ENCODE results near the gene TAF4.

Gene TAF4

DNA sequence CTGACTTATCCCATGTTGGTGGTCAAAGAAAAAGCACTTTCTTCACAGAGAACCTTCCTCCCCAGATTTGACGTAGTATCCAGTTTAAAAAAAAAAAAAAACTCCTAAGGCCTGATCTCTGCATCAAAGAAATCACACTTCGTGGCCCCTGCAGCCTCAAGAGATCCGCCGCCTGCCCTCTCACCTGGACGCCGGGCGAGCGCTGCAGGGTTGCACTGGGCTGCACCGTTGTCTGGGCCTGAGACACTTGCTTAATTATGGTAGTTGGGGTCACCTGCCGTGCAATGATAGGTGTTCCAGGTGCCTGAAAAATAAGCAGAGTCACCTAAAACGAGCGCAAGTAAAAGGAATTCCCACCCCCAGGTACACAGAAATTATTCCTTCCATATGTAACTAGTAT, 53.0 kb downstream of the TAF4 start:
- Mint-ChIP-seq H3K27me3 (no peaks in the 10 kb centered on the region), H3K4me1 (peaks cover 20% of the 10 kb centered on the region), H3K9me3 (no peaks in the 10 kb centered on the region), H3K4me3 (no peak overlapping the region), H3K27ac (no peak overlapping the region)
- no peak for DNase-seq
- ATAC-seq, result no peak

GRCh38 chr20:62011938-62012534, 53.6 kb downstream of the TAF4 start:
- Mint-ChIP-seq H3K4me1 (peaks cover 20% of the 10 kb centered on the region), H3K4me3 (no peak overlapping the region), H3K27me3 (no peaks in the 10 kb centered on the region), H3K27ac (peak overlapping the region in 1 of 2 donors; percentile 27), H3K9me3 (no peaks in the 10 kb centered on the region)
- no peak for ATAC-seq
- DNase-seq, result no peak

DNA sequence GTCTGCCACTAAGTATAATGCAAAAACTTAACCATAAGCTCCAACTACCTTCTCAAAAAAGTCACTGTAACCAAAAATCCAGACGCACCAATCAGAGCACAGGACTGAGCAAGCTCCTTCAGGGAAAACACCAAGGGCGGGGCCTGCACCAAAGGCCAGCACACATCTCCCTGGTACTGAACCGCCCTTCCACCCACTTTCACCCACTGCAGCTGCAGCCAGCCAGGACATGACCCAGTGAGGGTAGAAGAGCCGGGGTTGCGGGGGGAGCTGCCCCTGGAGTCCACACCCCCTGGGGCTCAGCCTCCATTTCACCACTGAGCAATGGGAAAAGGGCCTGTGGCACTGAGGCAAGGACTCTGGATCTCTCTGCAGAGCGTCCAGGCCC, 54.3 kb downstream of the TAF4 start:
- Mint-ChIP-seq H3K4me1 (peaks cover 20% of the 10 kb centered on the region), H3K9me3 (no peaks in the 10 kb centered on the region), H3K27ac (no peak overlapping the region), H3K4me3 (no peak overlapping the region), H3K27me3 (no peaks in the 10 kb centered on the region)
- DNase-seq, result no peak
- no peak for ATAC-seq

DNA sequence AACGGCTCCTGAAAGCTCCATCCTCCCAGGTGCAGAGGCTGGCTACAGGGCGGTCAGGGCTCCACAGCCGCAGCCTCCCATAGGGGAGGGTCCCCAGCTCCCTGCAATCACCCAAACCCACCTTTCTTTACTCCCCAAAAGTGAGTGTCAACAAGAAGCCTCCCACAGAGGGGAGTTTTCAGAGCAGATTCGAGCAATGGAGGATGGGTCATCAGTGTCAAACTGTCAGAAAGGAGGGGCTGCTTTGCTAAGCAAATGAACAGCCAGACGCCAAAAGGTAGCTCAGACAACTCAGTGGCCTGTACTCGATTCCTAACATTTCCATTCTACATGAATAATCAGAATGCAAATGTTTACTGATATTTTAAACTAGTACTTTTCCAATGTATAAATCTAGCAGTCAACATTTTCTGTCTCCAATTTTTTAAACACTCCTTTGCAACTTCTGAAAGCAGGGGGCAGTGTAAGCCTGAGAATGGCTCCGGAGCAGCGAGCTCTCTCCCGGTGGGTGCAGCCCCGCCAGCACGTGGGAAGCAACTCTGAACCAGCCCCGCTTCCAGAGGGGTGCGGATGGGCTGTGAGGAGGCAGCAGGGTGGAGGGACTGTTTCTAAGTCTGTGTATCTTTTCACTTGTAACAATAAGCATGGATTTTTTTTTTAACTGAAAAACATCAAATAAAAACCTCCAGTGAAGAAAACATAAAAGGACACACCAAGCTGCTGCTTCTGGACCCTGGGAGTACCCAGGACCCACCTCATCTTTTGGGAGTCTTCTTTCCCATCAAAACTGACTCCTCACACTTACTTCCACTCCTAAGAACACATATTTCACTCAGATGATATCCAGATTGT, 54.9 kb downstream of the TAF4 start:
- Mint-ChIP-seq H3K27ac (peak overlapping the region in 1 of 2 donors; percentile 51), H3K4me3 (no peak overlapping the region), H3K4me1 (peaks cover 17% of the 10 kb centered on the region), H3K9me3 (no peaks in the 10 kb centered on the region), H3K27me3 (no peaks in the 10 kb centered on the region)
- ATAC-seq, result peak; percentile 70
- DNase-seq, result peak; percentile 58 to 59

DNA sequence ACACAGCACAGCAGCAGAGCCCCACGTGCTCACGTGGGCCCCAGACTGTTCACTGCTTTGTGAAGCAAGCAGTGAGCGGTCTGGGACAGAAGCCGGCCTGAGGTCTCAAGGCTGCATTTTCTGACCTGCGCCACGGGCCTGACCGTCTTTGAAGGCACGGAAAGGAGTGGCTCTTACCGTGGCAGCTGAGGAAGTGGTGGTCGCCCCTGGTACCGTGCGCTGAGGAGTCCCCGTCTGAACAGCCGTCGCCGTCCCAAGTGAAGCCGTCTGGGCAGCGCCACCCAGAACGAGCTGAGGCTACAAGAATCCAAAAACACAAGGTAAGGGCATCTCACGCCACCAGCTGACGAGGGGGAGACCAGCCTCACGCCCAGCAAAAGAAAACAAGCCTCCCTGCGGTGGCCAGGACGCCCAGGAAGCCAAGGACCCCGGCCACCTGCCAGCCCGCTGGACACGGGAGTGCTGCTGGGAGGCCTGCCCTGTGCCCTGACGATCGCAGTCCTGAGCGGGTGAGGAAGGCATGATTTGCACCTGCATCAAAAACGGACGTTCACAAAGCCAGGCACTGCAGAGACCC, 55.7 kb downstream of the TAF4 start:
- H3K27ac Mint-ChIP-seq, result no peak overlapping the region
- H3K4me3 Mint-ChIP-seq, result no peak overlapping the region
- ATAC-seq (no peak), DNase-seq (no peak)
- H3K9me3 Mint-ChIP-seq, result no peaks in the 10 kb centered on the region
- H3K4me1 Mint-ChIP-seq, result peaks cover 9% of the 10 kb centered on the region
- no peaks in the 10 kb centered on the region for H3K27me3 Mint-ChIP-seq

GRCh38 chr20:62009322-62009721, 56.4 kb downstream of the TAF4 start:
- Mint-ChIP-seq H3K27me3 (no peaks in the 10 kb centered on the region), H3K4me1 (peaks cover 7% of the 10 kb centered on the region), H3K4me3 (no peak overlapping the region), H3K9me3 (no peaks in the 10 kb centered on the region), H3K27ac (no peak overlapping the region)
- ATAC-seq (no peak), DNase-seq (no peak)

DNA sequence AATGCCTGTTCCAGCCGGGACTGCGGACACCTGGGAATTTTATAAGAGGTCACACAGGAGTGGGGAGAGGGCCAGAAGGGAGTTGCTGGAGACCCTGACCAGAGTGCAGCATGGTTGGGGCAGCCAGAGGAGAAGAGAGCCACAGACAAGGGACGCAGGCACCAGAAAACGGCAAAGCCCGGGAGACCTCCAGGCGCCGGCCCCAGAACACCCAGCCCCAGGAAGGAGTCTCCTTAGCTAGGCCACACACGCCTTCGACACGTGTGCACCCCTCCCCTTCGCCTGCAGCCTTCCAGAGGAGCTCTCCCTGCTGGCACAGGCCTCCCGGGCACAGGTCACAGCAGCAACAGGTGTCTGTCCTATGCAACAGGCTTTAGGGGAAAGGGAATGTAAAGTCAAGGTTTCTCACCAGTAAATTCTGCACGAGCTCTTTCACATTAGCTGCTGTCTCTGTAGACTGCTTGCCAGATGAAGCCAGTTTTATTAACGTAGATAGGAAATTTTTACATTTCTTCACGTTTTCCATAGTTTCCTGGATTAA, 57.0 kb downstream of the TAF4 start:
- Mint-ChIP-seq H3K4me3 (no peak overlapping the region), H3K4me1 (peaks cover 7% of the 10 kb centered on the region), H3K9me3 (no peaks in the 10 kb centered on the region), H3K27me3 (no peaks in the 10 kb centered on the region), H3K27ac (no peak overlapping the region)
- ATAC-seq (no peak), DNase-seq (no peak)

DNA sequence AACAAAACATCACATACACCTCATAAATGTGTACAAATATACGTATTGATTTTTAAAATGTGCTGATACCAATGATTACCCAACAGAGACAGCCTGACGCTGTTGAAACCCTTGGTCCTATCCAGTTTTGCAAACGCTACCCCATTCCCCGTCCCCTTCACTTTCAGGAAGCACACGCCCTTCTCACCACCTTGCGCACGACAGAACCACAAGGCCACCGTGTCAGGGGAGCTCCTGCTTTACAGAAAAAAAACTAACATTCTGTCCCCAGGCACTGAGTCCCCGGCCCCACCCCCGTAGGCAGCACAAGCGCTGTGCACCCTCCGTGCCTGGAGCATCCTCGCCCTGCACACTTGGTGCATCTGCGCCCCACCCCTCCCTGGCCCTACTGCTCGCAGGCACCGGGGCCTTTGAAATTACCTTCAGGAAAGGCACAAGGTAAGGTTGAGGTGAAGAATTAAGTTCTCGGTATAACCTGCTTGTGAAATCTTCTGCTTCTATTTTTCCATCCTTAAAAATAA, 58.5 kb downstream of the TAF4 start:
- Mint-ChIP-seq H3K27ac (no peak overlapping the region), H3K4me1 (peaks cover 7% of the 10 kb centered on the region), H3K9me3 (no peaks in the 10 kb centered on the region), H3K4me3 (no peak overlapping the region), H3K27me3 (no peaks in the 10 kb centered on the region)
- ATAC-seq (no peak), DNase-seq (no peak)

DNA sequence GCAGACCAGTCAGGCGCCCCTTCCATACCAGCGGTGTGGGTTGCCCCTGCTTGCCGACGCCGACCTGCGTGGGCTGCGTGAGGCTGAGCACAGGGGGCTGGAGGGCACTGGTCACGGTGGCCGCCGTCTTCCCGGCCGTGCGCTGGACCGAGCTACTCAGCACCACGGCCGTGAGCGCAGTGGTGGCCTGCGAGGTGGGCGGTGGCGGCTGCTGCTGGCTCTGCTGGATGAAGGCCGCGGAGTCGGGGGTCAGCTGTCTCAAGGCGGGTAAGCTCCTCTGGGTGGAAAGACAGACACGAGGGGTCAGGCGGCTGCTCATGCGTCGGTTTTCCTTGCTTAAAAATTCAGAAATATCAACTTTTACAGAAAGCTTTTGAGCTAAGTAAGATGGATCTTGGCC, 59.2 kb downstream of the TAF4 start:
- no peak overlapping the region for H3K27ac Mint-ChIP-seq
- DNase-seq (no peak), ATAC-seq (no peak)
- no peak overlapping the region for H3K4me3 Mint-ChIP-seq
- no peaks in the 10 kb centered on the region for H3K27me3 Mint-ChIP-seq
- peaks cover 7% of the 10 kb centered on the region for H3K4me1 Mint-ChIP-seq
- no peaks in the 10 kb centered on the region for H3K9me3 Mint-ChIP-seq

- DNase-seq (no peak), ATAC-seq (no peak)
- H3K4me3 Mint-ChIP-seq, result no peak overlapping the region
- H3K27me3 Mint-ChIP-seq, result no peaks in the 10 kb centered on the region
- no peaks in the 10 kb centered on the region for H3K9me3 Mint-ChIP-seq
- H3K4me1 Mint-ChIP-seq, result no peaks in the 10 kb centered on the region
- H3K27ac Mint-ChIP-seq, result peak overlapping the region in 1 of 2 donors; percentile 19
These were observed 61.1 kb downstream of the TAF4 start for GRCh38 chr20:62004614-62005013.

GRCh38 chr20:62003567-62004405, 61.9 kb downstream of the TAF4 start:
- ATAC-seq (no peak), DNase-seq (no peak)
- H3K4me3 Mint-ChIP-seq, result no peak overlapping the region
- H3K27me3 Mint-ChIP-seq, result no peaks in the 10 kb centered on the region
- H3K27ac Mint-ChIP-seq, result no peak overlapping the region
- no peaks in the 10 kb centered on the region for H3K9me3 Mint-ChIP-seq
- no peaks in the 10 kb centered on the region for H3K4me1 Mint-ChIP-seq

GRCh38 chr20:62002882-62003480, 62.7 kb downstream of the TAF4 start:
- Mint-ChIP-seq H3K9me3 (no peaks in the 10 kb centered on the region), H3K27ac (no peak overlapping the region), H3K27me3 (no peaks in the 10 kb centered on the region), H3K4me3 (no peak overlapping the region), H3K4me1 (no peaks in the 10 kb centered on the region)
- DNase-seq (no peak), ATAC-seq (no peak)

- no peak for ATAC-seq
- no peaks in the 10 kb centered on the region for H3K4me1 Mint-ChIP-seq
- H3K9me3 Mint-ChIP-seq, result no peaks in the 10 kb centered on the region
- DNase-seq, result no peak
- no peaks in the 10 kb centered on the region for H3K27me3 Mint-ChIP-seq
- H3K27ac Mint-ChIP-seq, result no peak overlapping the region
- no peak overlapping the region for H3K4me3 Mint-ChIP-seq
These were observed 64.4 kb downstream of the TAF4 start for GRCh38 chr20:62001178-62001715.

- no peaks in the 10 kb centered on the region for H3K27me3 Mint-ChIP-seq
These were observed 67.1 kb downstream of the TAF4 start for GRCh38 chr20:61998343-61999121.

More at GRCh38 chr20:61998343-61999121, 67.1 kb downstream of the TAF4 start:
- DNase-seq, result no peak
- no peaks in the 10 kb centered on the region for H3K4me1 Mint-ChIP-seq
- H3K9me3 Mint-ChIP-seq, result no peaks in the 10 kb centered on the region
- peak overlapping the region in 1 of 2 donors; percentile 91 for H3K27ac Mint-ChIP-seq
- no peak overlapping the region for H3K4me3 Mint-ChIP-seq
- no peak for ATAC-seq
